Tibial artery (tissue), 4 donors: ENCODE data around the gene DECR2.

Experiments used
- DNase-seq, 2 donors: peaks; one replicate each; pipeline ENCODE4 v3.0.0-alpha.2; 2019
- H3K27ac ChIP-seq, 2 donors: fragments of 200-600 bp; sonication (generic) in 1 of 2; 1 replicate in 1 of 2; 2 replicates in 1 of 2; pipeline ENCODE4 v1.5.1; 2018 to 2019; ENCODE audit warnings: mild to moderate bottlenecking in 1 of 2
- H3K27me3 ChIP-seq, 2 donors: fragments of 200-600 bp; sonication (generic) in 1 of 2; one replicate each; pipeline versions ENCODE4 v1.5.1 to v1.6.0; 2016 to 2019
- H3K36me3 ChIP-seq, 3 donors: fragments of 200-600 bp; sonication (generic) in 2 of 3; one replicate each; pipeline ENCODE4 v1.5.1; 2016 to 2019; ENCODE audit warnings: mild to moderate bottlenecking in 2 of 3
- H3K4me1 ChIP-seq, 4 donors: fragments of 200-600 bp; sonication (generic) in 2 of 4; 1 replicate in 3 of 4; 2 replicates in 1 of 4; pipeline ENCODE4 v1.5.1; 2016 to 2019
- H3K4me3 ChIP-seq, 2 donors: fragments of 200-600 bp; sonication (generic) in 1 of 2; 1 replicate in 1 of 2; 2 replicates in 1 of 2; pipeline ENCODE4 v1.5.1; 2018 to 2019; ENCODE audit warnings: mild to moderate bottlenecking in 2 of 2
- H3K9me3 ChIP-seq, 3 donors: fragments of 200-600 bp; sonication (generic) in 1 of 3; one replicate each; pipeline ENCODE4 v1.5.1; 2016 to 2019
- intact Hi-C: fragments of 100-400 bp; cut with DNase I; formaldehyde crosslinking; loops from one replicate; pipeline ENCODE4 v1.15.0; 2023; ENCODE audit warnings: low total_unique reads
- TF ChIP-seq, protein P1 (sequence below), 2 experiments: fragments of 200-600 bp in 1 of 2; fragments of 450-650 bp in 1 of 2; IDR thresholded peaks; one replicate each; pipeline ENCODE4 v1.5.1; 2017 to 2019; ENCODE audit warnings: antibody characterized with exemption in 2 of 2, mild to moderate bottlenecking in 1 of 2, moderate library complexity in 1 of 2

The DECR2 gene

DNA sequence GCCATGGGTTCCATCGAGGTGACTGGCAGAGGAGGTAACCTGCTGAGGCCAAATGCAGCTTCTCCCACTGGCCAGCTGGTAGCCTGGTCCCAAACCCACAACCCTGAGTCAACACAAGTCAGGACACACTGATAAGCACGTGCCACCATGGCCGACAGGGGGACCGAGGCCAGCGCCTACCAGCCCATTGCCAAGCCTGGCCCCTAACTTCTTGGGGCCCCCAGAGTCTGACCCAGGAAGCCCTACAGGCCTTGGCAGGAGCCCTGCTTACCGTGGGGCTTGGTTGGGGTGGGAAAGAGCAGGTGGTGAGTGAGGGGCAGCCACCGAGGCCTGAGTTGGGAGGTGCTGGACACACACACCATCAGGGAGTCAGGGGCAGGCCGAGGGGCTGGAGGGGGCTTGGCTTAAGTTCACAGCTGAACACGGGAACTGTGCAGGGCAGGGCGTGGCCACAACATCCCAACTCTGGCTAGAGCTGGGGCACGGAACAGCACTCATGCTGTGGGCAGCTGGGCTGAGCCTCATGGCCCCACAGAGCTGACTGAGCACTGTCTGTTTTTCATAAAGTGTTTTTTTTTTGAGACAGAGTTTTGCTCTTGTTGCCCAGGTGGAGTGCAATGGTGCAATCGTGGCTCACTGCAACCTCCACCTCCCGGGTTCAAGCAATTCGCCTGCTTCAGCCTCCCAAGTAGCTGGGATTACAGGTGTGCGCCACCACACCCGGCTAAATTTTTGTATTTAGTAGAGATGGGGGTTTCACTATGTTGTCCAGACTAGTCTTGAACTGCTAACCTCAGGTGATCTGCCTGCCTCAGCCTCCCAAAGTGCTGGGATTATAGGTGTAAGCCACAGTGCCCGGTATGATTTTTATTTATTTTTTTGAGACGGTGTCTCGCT, 36.8 kb upstream of the DECR2 start:
- H3K9me3 ChIP-seq: no peaks in the 10 kb centered on the region
- TF ChIP-seq, protein P1, sequence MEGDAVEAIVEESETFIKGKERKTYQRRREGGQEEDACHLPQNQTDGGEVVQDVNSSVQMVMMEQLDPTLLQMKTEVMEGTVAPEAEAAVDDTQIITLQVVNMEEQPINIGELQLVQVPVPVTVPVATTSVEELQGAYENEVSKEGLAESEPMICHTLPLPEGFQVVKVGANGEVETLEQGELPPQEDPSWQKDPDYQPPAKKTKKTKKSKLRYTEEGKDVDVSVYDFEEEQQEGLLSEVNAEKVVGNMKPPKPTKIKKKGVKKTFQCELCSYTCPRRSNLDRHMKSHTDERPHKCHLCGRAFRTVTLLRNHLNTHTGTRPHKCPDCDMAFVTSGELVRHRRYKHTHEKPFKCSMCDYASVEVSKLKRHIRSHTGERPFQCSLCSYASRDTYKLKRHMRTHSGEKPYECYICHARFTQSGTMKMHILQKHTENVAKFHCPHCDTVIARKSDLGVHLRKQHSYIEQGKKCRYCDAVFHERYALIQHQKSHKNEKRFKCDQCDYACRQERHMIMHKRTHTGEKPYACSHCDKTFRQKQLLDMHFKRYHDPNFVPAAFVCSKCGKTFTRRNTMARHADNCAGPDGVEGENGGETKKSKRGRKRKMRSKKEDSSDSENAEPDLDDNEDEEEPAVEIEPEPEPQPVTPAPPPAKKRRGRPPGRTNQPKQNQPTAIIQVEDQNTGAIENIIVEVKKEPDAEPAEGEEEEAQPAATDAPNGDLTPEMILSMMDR (IDR thresholded peaks at IDR 0.05): no peak
- H3K4me1 ChIP-seq: peaks cover 4 to 15% (median 10%) of the 10 kb centered on the region in 4 donors
- H3K27ac ChIP-seq: no peak overlapping the region
- H3K4me3 ChIP-seq: no peak overlapping the region
- DNase-seq: no peak
- H3K27me3 ChIP-seq: peaks cover 0 to 33% of the 10 kb centered on the region in 2 donors
- H3K36me3 ChIP-seq: peaks cover 25 to 38% (median 26%) of the 10 kb centered on the region in 3 donors
- intact Hi-C loops: no loop called here

DNA sequence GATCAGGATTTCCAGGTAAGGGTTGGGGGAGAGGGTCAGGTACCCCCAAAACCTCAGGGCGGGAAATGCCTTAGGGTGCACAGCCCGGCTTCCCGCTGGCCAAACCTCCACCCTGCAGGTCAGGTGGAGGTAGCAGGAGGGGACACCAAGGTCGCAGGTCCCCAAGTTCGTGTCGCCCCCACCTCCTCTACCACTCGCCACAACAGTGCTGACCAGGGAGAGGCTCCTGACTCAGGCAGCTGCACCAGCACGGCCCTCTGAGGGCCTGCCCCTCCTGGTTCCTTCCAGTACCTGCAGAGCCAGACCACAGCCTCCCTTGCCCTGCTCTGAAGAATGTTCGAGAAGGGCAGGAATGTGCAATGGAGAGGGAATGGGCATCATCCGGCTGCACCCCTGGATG, 35.2 kb upstream of the DECR2 start:
- TF ChIP-seq, protein P1 (IDR thresholded peaks at IDR 0.05): no peak
- Histone ChIP-seq H3K36me3 (peaks cover 25 to 39% (median 26%) of the 10 kb centered on the region in 3 donors), H3K27ac (no peak overlapping the region), H3K4me3 (no peak overlapping the region), H3K4me1 (peaks cover 6 to 26% (median 20%) of the 10 kb centered on the region in 4 donors), H3K27me3 (peaks cover 0 to 31% of the 10 kb centered on the region in 2 donors), H3K9me3 (no peaks in the 10 kb centered on the region)
- no peak for DNase-seq
- intact Hi-C loops: no loop called here

GRCh38 chr16:367333-367903, 34.3 kb upstream of the DECR2 start:
- peaks cover 0 to 25% of the 10 kb centered on the region in 2 donors for H3K27me3 ChIP-seq
- intact Hi-C loops: no loop called here
- H3K9me3 ChIP-seq: no peaks in the 10 kb centered on the region
- H3K27ac ChIP-seq: no peak overlapping the region
- H3K4me1 ChIP-seq: peaks cover 6 to 19% (median 17%) of the 10 kb centered on the region in 4 donors
- H3K4me3 ChIP-seq: no peak overlapping the region
- peaks cover 25 to 48% (median 31%) of the 10 kb centered on the region in 3 donors for H3K36me3 ChIP-seq
- TF ChIP-seq, protein P1 (IDR thresholded peaks at IDR 0.05): no peak
- DNase-seq: no peak

DNA sequence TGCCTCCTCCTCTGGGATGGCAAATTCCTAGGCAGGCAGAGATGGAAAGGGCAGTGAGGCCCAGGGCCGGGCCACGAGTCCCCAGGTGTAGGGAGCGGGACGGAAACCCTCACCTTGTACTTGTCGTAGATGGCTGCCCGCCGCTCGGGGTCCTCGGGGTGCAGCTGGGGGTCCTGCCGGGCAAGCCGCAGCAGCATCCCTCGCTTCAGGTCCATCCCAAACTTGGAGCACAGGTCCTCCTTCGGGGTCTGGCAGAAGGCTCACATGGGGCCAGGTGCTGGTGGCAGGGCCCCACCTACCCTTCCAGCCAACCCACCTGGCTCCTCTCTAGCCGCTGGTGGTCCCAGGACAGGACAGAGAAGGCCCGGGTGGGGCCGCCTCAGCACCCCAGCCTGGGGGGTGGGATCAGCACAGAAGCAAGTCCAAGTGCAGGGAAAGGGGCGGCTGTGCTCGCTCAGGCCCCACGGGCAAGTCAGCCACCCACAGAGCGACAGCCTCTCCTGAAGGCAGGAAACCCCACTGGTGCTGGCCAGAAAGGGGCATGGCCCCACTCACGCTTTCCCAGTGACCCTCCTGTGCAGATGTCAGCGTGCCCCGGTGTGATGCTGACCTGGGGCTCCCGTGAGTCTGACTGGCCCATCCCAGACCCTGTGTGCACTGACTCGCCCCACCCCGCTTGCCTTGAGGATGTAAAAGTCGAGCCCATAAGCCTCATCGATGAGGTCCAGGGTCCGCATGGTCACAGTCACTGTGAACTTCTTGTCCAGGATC, 33.1 kb upstream of the DECR2 start:
- intact Hi-C loops: no loop called here
- H3K9me3 ChIP-seq: no peaks in the 10 kb centered on the region
- H3K36me3 ChIP-seq: peaks cover 25 to 60% (median 43%) of the 10 kb centered on the region in 3 donors
- no peak overlapping the region for H3K4me3 ChIP-seq
- TF ChIP-seq, protein P1 (IDR thresholded peaks at IDR 0.05): no peak
- H3K27ac ChIP-seq: no peak overlapping the region
- DNase-seq: no peak
- peaks cover 0 to 13% of the 10 kb centered on the region in 2 donors for H3K27me3 ChIP-seq
- peaks cover 6 to 19% (median 16%) of the 10 kb centered on the region in 4 donors for H3K4me1 ChIP-seq

DNA sequence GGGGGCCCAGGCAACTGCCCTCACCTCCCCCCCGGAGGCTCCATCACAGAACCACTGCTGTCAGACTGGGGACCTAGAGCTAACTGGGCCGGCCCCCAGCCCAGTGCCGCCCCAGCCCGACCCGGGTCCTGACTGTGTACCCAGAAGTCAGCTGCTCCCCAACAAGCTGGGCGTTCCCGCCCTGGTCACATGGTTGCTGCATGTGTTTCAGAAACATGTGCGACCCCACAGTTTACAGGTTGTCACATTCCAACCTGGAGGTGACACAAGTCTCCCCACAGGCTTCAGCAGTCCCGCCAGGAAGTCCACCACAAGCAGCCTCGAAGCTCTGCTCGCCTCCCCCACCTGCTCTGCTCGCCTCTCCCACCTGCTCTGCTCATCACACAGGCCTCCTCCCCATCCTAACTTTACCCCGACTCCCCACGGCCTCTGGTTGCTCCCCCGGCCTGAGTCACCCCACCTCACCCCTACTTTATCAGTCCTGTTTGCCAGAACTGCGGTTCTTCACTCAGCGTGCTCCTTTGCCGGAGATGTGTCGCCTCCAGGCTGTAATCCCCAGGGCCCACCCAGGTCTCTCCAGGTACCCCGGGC, 32.3 kb upstream of the DECR2 start:
- intact Hi-C loops: no loop called here
- Histone ChIP-seq H3K4me3 (peak overlapping the region; percentile 62 to 65), H3K27ac (no peak overlapping the region), H3K27me3 (peaks cover 0 to 6% of the 10 kb centered on the region in 2 donors), H3K36me3 (peaks cover 25 to 68% (median 50%) of the 10 kb centered on the region in 3 donors), H3K4me1 (peaks cover 6 to 19% (median 16%) of the 10 kb centered on the region in 4 donors), H3K9me3 (no peaks in the 10 kb centered on the region)
- no peak for DNase-seq
- TF ChIP-seq, protein P1 (IDR thresholded peaks at IDR 0.05): no peak
